Karpas-422 (cell line): ENCODE results near the gene SEMA3A. TPM values are rescaled to one million over a fixed set of nuclear protein-coding genes. Genes with fewer than 3 reads are reported as not detected.

Source experiments
- DNase-seq: peaks from one replicate; pipeline ENCODE4 v3.0.0-alpha.2; 2015
- H2AFZ ChIP-seq: fragments of 200-600 bp; sonication (generic); 2 replicates; pipeline ENCODE4 v1.6.1; 2014; ENCODE audit warnings: antibody characterized with exemption, low read length, mixed read lengths
- H3K27ac ChIP-seq: fragments of 200-600 bp; sonication (generic); 2 replicates; pipeline ENCODE4 v1.5.1; 2014; ENCODE audit warnings: mild to moderate bottlenecking, low read length, moderate library complexity
- H3K27me3 ChIP-seq: fragments of 200-600 bp; sonication (generic); 2 replicates; pipeline ENCODE4 v1.6.1; 2014; ENCODE audit warnings: low read length, mixed read lengths
- H3K36me3 ChIP-seq: fragments of 200-600 bp; sonication (generic); 2 replicates; pipeline ENCODE4 v1.6.1; 2014; ENCODE audit warnings: low read length, mixed read lengths; ENCODE audit not compliant: insufficient read depth
- H3K4me1 ChIP-seq: fragments of 200-600 bp; sonication (generic); 2 replicates; pipeline ENCODE4 v1.6.1; 2014; ENCODE audit warnings: mild to moderate bottlenecking, low read length, mixed read lengths
- H3K4me2 ChIP-seq: fragments of 200-600 bp; sonication (generic); 2 replicates; pipeline ENCODE4 v1.6.1; 2014; ENCODE audit warnings: low read length, low read depth, mild to moderate bottlenecking; ENCODE audit not compliant: poor library complexity, severe bottlenecking
- H3K4me3 ChIP-seq: fragments of 200-600 bp; sonication (generic); 2 replicates; pipeline ENCODE4 v1.5.1; 2014; ENCODE audit warnings: mild to moderate bottlenecking, antibody characterized with exemption, low read length, mixed read lengths
- H3K79me2 ChIP-seq: fragments of 200-600 bp; sonication (generic); 2 replicates; pipeline ENCODE4 v1.6.1; 2014; ENCODE audit warnings: mild to moderate bottlenecking, low read length, mixed read lengths
- H3K9ac ChIP-seq: fragments of 200-600 bp; sonication (generic); 2 replicates; pipeline ENCODE4 v1.6.0; 2014; ENCODE audit warnings: low read length
- H3K9me2 ChIP-seq: fragments of 200-600 bp; sonication (generic), shearing (Covaris generic); replicated peaks from 2 replicates; pipeline ENCODE4 v1.6.0; 2014; ENCODE audit warnings: mild to moderate bottlenecking, low read length, moderate library complexity; ENCODE audit not compliant: insufficient read depth
- H3K9me3 ChIP-seq: fragments of 300-700, 200-600 bp; sonication (generic); 2 replicates; pipeline ENCODE4 v1.6.1; 2014; ENCODE audit warnings: low read length, mixed read lengths
- H4K20me1 ChIP-seq: fragments of 200-600 bp; sonication (generic); 2 replicates; pipeline ENCODE4 v1.6.1; 2014; ENCODE audit warnings: mild to moderate bottlenecking, antibody characterized with exemption, low read length, low read depth; ENCODE audit not compliant: insufficient read depth
- total RNA-seq: library from RNA; depleted of rRNA; stranded (reverse); fragments of >200 nt; shearing (Covaris generic); gene quantifications from 2 replicates; pipeline ENCODE4 v1.2.3, GENCODE V29; 2014; ENCODE audit warnings: low replicate concordance

Gene SEMA3A
- total RNA-seq, 1 experiment from 2014 or later = not detected

DNA sequence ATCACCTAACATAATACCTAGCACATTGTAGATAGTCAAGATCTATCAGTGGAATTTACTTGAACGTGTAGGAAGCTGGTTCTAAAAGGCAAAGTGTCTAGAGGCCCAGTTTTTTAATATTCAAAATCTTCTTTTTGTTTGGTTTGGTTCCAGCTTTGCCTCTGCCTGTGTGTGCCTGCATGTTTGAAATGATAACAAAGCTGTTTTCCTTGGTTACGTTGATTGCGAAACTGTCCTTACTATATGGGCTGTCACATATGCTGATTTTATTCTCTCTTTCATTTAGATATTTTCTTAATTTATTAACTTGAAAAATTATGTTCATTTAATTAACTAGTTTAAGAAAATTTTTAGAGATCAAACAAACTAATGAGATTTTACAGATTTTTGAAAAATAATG, 237.3 kb downstream of the SEMA3A start:
- no peaks in the 10 kb centered on the region for H4K20me1 ChIP-seq
- H3K9me3 ChIP-seq = peaks cover 14% of the 10 kb centered on the region; the same call in 1 of the 2 replicates
- no peak for DNase-seq
- H3K79me2 ChIP-seq = no peaks in the 10 kb centered on the region
- H2AFZ ChIP-seq = no peak overlapping the region
- no peaks in the 10 kb centered on the region for H3K4me1 ChIP-seq
- no peak overlapping the region for H3K9ac ChIP-seq
- no peaks in the 10 kb centered on the region for H3K9me2 ChIP-seq
- no peak overlapping the region for H3K4me3 ChIP-seq
- H3K4me2 ChIP-seq = no peak overlapping the region
- no peaks in the 10 kb centered on the region for H3K27me3 ChIP-seq
- H3K27ac ChIP-seq = no peak overlapping the region
- H3K36me3 ChIP-seq = no peaks in the 10 kb centered on the region

DNA sequence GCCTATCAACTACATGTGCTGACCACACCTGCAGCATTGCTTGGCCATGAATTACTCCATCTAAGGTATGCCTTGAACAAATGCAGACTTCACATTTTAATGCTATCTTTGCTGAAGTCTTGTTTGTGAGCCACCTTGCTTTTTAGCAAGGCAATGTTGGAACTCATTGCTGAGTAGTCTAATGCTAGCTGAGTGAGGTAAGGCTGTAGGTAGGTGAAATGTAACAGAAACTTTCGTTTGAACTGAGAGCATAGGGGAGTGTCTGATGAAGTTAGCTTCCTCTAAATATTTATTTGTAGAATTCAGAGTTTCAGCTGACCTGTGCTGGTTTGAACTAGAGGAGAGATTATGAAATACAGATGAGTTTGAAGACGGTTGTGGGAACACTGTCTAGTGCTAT, 238.5 kb downstream of the SEMA3A start:
- Histone ChIP-seq H3K4me1 (no peaks in the 10 kb centered on the region), H3K27ac (no peak overlapping the region), H3K4me3 (no peak overlapping the region), H3K36me3 (no peaks in the 10 kb centered on the region), H3K9me3 (peaks cover 14% of the 10 kb centered on the region), H3K9me2 (no peaks in the 10 kb centered on the region), H3K9ac (no peak overlapping the region), H2AFZ (no peak overlapping the region), H3K4me2 (no peak overlapping the region), H4K20me1 (no peaks in the 10 kb centered on the region), H3K79me2 (no peaks in the 10 kb centered on the region), H3K27me3 (no peaks in the 10 kb centered on the region)
- DNase-seq = no peak

DNA sequence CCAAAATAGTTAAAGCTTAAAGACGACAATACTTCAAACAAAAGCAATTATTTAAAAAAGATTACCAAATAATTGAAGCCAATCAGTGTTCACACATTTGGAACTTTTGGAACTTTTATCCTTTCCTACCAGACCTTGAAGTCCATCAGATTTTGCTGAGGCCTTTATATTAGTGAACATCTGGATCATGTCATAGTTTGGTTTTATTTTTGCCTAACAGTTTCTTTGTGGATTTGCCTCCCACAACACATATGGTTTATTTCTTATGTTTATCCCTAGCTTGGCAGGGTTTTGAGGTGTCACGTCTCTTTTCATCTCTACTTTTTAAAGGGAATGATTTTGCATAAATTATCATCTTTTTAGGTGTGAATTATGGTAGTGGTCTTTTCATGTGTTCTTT, 242.4 kb downstream of the SEMA3A start:
- no peak overlapping the region for H3K9ac ChIP-seq
- no peak overlapping the region for H2AFZ ChIP-seq
- no peaks in the 10 kb centered on the region for H3K4me1 ChIP-seq
- peaks cover 3% of the 10 kb centered on the region for H3K9me3 ChIP-seq
- H3K4me3 ChIP-seq = no peak overlapping the region
- H3K79me2 ChIP-seq = no peaks in the 10 kb centered on the region
- H3K4me2 ChIP-seq = no peak overlapping the region
- no peaks in the 10 kb centered on the region for H3K36me3 ChIP-seq
- no peak for DNase-seq
- H3K9me2 ChIP-seq = no peaks in the 10 kb centered on the region
- H3K27me3 ChIP-seq = no peaks in the 10 kb centered on the region
- H4K20me1 ChIP-seq = no peaks in the 10 kb centered on the region
- H3K27ac ChIP-seq = no peak overlapping the region

DNA sequence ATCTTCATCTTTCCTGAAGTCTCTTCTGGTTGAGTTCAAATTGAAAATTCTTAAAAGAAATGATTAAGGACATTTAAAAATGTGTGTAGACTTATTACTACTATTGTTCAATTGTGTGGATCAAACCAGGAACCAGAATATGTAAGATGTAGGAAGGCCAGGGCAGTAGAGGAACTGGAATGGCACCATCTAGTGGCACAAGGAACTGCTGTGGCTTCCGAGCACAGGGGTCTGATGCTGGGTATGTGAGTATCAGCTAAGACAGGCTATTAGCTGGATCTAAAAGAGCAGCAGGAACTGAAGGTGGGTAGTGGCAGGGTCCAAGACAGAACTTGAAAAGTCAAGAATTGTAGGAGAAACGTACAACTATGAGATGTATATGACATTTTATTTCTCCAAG, 247.3 kb downstream of the SEMA3A start:
- DNase-seq = peak; percentile 57
- Histone ChIP-seq H3K79me2 (no peaks in the 10 kb centered on the region), H3K27me3 (no peaks in the 10 kb centered on the region), H3K9me2 (no peaks in the 10 kb centered on the region), H3K9ac (no peak overlapping the region), H3K36me3 (no peaks in the 10 kb centered on the region), H4K20me1 (no peaks in the 10 kb centered on the region), H3K4me2 (no peak overlapping the region), H3K4me3 (no peak overlapping the region), H2AFZ (no peak overlapping the region), H3K27ac (no peak overlapping the region), H3K9me3 (no peaks in the 10 kb centered on the region; the same call in none of the 2 replicates), H3K4me1 (no peaks in the 10 kb centered on the region)

DNA sequence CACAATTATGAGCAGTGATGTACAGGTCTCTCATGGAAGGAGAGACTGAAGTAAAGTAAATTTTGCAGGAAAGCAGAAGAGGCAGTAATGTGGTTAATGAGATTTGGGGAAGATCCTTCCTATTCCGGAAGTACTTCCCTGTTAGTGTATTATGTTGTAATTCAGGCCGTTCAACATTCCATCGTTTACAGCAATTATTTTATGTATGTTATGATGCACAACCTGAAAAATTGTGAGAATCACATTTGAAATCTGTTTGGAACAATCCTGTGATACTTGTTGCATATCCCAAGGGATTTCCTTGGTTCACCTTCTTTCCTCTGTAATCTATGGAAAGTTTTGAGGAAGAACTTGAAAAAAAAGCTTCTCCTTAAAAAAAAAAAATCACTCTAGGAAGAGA, 247.8 kb downstream of the SEMA3A start:
- Histone ChIP-seq H3K79me2 (no peaks in the 10 kb centered on the region), H3K4me3 (no peak overlapping the region), H3K36me3 (no peaks in the 10 kb centered on the region), H2AFZ (no peak overlapping the region), H3K4me1 (no peaks in the 10 kb centered on the region), H3K9me2 (no peaks in the 10 kb centered on the region), H3K27me3 (no peaks in the 10 kb centered on the region), H3K9me3 (no peaks in the 10 kb centered on the region; the same call in none of the 2 replicates), H3K4me2 (no peak overlapping the region), H3K9ac (no peak overlapping the region), H3K27ac (no peak overlapping the region), H4K20me1 (no peaks in the 10 kb centered on the region)
- DNase-seq = no peak

DNA sequence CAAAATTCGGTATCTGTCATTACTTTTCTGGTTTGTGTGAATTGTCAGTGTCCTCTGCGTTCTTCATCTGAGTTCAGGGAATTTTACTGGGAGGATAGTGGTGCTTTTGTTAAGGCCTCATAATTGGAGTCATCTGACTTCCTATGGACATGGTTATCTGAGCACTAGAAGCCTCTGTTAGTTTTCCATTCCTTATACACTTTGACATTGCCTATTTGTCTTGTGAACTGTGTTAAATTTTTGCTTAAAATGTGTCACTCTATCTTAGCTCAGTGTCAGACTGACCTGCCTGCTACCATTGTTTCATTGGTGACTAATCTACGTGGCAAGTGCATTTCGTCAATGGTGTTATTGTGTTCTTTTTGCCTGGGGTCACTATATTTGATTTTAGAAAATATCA, 253.3 kb downstream of the SEMA3A start:
- no peaks in the 10 kb centered on the region for H3K9me2 ChIP-seq
- H3K79me2 ChIP-seq = no peaks in the 10 kb centered on the region
- DNase-seq = no peak
- no peak overlapping the region for H3K4me2 ChIP-seq
- H3K4me1 ChIP-seq = no peaks in the 10 kb centered on the region
- no peak overlapping the region for H3K4me3 ChIP-seq
- H3K36me3 ChIP-seq = no peaks in the 10 kb centered on the region
- no peaks in the 10 kb centered on the region for H3K9me3 ChIP-seq
- no peak overlapping the region for H2AFZ ChIP-seq
- no peak overlapping the region for H3K9ac ChIP-seq
- H4K20me1 ChIP-seq = no peaks in the 10 kb centered on the region
- no peaks in the 10 kb centered on the region for H3K27me3 ChIP-seq
- no peak overlapping the region for H3K27ac ChIP-seq

DNA sequence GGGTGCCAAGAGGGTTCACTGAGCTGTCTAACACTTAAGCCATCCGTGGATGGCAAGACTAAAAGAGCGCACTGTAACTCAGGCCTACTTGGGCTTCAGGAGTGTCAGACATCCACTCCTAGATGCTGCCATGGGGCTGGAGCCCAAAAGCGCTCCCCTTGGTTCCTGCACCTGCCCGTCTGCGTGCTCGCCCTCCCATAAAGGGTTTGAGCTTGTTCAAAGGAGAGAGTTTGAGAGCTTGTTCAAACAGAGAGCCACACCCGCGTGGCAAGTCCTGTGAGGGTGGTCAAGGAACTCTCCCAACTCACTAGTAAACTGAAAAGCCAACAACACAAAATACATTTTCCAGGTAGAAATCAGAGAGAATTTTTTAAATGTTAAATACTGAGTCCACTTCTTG, 256.7 kb downstream of the SEMA3A start:
- no peaks in the 10 kb centered on the region for H3K79me2 ChIP-seq
- no peak overlapping the region for H3K9ac ChIP-seq
- no peaks in the 10 kb centered on the region for H3K9me3 ChIP-seq
- no peak for DNase-seq
- no peaks in the 10 kb centered on the region for H3K9me2 ChIP-seq
- no peak overlapping the region for H3K27ac ChIP-seq
- H2AFZ ChIP-seq = no peak overlapping the region
- no peaks in the 10 kb centered on the region for H3K27me3 ChIP-seq
- no peaks in the 10 kb centered on the region for H3K36me3 ChIP-seq
- H3K4me2 ChIP-seq = no peak overlapping the region
- no peaks in the 10 kb centered on the region for H4K20me1 ChIP-seq
- no peak overlapping the region for H3K4me3 ChIP-seq
- no peaks in the 10 kb centered on the region for H3K4me1 ChIP-seq

DNA sequence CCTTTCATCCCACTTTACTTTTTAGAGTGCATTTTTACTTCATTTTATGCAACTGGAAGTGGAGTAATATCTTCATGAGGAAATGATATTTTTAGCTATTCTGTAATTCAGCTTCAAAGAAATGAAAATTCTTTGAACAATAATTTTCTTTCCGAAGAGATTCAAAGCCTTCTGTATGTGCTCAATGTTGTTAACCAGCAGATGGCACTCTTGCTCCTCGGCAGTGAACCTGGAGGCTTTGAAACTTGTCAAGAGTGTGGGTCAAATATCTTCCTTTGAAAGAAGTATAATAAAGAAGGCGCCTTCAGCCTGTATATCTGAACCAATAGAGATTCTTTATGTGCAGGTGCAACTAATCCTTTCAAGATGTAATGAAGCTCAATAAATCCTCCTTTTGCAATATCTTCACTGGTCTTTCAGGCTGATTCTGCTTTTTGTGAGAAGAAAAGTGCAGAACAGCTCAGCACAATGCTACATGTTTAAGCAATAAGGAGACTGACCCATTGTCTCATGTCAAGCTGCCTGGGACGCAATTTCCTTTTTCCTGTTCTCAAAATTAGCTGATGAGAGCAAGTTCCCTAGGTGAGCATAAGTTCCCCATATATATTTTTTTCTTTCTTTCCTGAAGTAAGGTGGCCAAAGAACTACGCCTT, 258.4 kb downstream of the SEMA3A start:
- Histone ChIP-seq H3K27me3 (no peaks in the 10 kb centered on the region), H3K9me2 (no peaks in the 10 kb centered on the region), H4K20me1 (no peaks in the 10 kb centered on the region), H3K4me2 (no peak overlapping the region), H3K9ac (no peak overlapping the region), H3K4me1 (no peaks in the 10 kb centered on the region), H3K36me3 (no peaks in the 10 kb centered on the region), H3K79me2 (no peaks in the 10 kb centered on the region), H3K4me3 (no peak overlapping the region), H2AFZ (no peak overlapping the region), H3K27ac (no peak overlapping the region), H3K9me3 (no peaks in the 10 kb centered on the region)
- DNase-seq = peak; percentile 85
